Small intestine (tissue), 7 donors: ENCODE measurements around the gene LRRC51. TPM values are rescaled to one million over a fixed set of nuclear protein-coding genes. Genes with fewer than 3 reads are reported as not detected.

Experiments used
- DNase-seq, 2 donors: peaks; one replicate each; pipeline versions ENCODE4 v3.0.0 to v3.0.0-alpha.2; 2013
- FAIRE-seq: peaks from 2 replicates; lab custom pipeline; 2012; peaks lifted over from hg19 to GRCh38; lab: Jason Lieb, UNC
- H3K27ac ChIP-seq, 3 donors: one replicate each; pipeline ENCODE4 v1.5.1; 2013; ENCODE audit warnings: low read length in 2 of 3, mild to moderate bottlenecking in 2 of 3, control low read depth in 1 of 3, inconsistent platforms in 1 of 3, low read depth in 1 of 3, moderate library complexity in 1 of 3
- H3K27me3 ChIP-seq, 3 donors: one replicate each; pipeline ENCODE4 v1.6.1; 2013; ENCODE audit warnings: low read length in 3 of 3, inconsistent platforms in 1 of 3; ENCODE audit not compliant: control insufficient read depth in 3 of 3, insufficient read depth in 3 of 3
- H3K36me3 ChIP-seq, 3 donors: one replicate each; pipeline ENCODE4 v1.6.1; 2013; ENCODE audit warnings: low read length in 3 of 3, inconsistent platforms in 1 of 3, low read depth in 1 of 3, mild to moderate bottlenecking in 1 of 3, moderate library complexity in 1 of 3; ENCODE audit not compliant: control insufficient read depth in 3 of 3, insufficient read depth in 2 of 3
- H3K4me1 ChIP-seq, 3 donors: one replicate each; pipeline ENCODE4 v1.6.1; 2013; ENCODE audit warnings: low read length in 2 of 3, inconsistent platforms in 1 of 3, low read depth in 1 of 3, mild to moderate bottlenecking in 1 of 3, moderate library complexity in 1 of 3; ENCODE audit not compliant: control insufficient read depth in 3 of 3, insufficient read depth in 2 of 3
- H3K4me3 ChIP-seq, 3 donors: one replicate each; pipeline ENCODE4 v1.5.1; 2013; ENCODE audit warnings: low read length in 3 of 3, control low read depth in 1 of 3, inconsistent platforms in 1 of 3, low read depth in 1 of 3, mild to moderate bottlenecking in 1 of 3, moderate library complexity in 1 of 3
- H3K9me3 ChIP-seq, 2 donors: one replicate each; pipeline ENCODE4 v1.6.1; 2013; ENCODE audit warnings: low read depth in 1 of 2, low read length in 1 of 2; ENCODE audit not compliant: control insufficient read depth in 2 of 2, insufficient read depth in 1 of 2
- WGBS, 3 donors: extraction: QIAGEN DNeasy Blood & Tissue Kit; methylation state at CpG; one replicate each; pipeline ENCODE4 v1.1.7; 2013; 5-methylcytosine and 5-hydroxymethylcytosine counted together
- polyA plus RNA-seq, 4 donors: library from polyadenylated mRNA; stranded (reverse) in 3 of 4; unstranded in 1 of 4; fragments of 200-250 nt in 3 of 4; fragments of 120-200 nt in 1 of 4; gene quantifications; one replicate each; pipeline versions ENCODE4 v1.2.1 to v1.2.3, GENCODE V29; 2013
- donor health status: healthy with polysubstance abuse.
- donor health status: control.
- donor health status: control.
- donor health status: Bipolar disorder and iron deficiency.
- donor health status: healthy.

LRRC51 gene
- polyA plus RNA-seq, 4 donors, result 3.8 to 10.7 (median 5.6) TPM

DNA sequence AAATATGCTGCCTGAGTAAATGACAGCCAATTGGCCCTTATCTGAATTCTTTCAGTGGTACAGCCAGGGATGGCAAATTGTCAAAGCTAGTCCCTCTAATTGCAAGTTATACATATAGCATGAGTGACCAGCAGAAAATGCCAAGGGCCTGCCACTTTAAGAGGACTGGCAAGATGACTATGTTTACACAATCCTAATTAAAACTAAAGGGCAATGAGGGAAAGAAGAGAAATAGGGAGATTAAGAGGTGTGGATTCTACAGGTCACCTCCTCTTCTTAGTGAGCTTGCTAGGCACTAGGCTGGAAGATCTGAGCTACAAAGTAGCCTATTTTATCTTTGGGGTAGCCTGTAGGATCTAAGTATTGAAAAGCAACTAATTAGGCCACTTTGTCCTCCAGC is 13.8 kb upstream of the LRRC51 start:
- H3K27me3 ChIP-seq, result no peaks in the 10 kb centered on the region
- no peaks in the 10 kb centered on the region for H3K9me3 ChIP-seq
- H3K4me3 ChIP-seq, result no peak overlapping the region
- no peak overlapping the region for H3K27ac ChIP-seq
- DNase-seq (no peak), FAIRE-seq (no peak)
- peaks cover 0 to 13% (median 9%) of the 10 kb centered on the region in 3 donors for H3K4me1 ChIP-seq
- H3K36me3 ChIP-seq, result peaks cover 0 to 21% (median 0%) of the 10 kb centered on the region in 3 donors

DNA sequence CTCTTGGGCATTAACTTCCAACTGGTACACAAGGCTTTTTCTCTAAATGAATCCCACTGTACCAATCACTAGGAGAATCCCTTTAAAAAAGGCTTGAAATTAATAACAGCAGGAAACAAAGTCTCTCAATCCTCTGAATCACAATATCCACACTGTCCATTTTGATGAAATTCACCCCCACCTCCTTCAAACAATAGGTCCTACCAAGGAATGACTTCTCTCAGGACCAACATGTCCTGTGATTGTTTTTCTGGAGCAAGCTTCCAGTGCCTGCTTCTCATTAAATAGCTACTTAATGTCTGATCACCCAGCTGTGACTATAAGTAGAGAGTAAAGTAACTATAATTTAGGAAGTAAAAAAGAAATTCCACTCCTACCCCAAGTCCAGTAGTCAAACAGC is 13.4 kb upstream of the LRRC51 start:
- H3K27ac ChIP-seq, result no peak overlapping the region
- peaks cover 0 to 20% (median 0%) of the 10 kb centered on the region in 3 donors for H3K36me3 ChIP-seq
- no peak overlapping the region for H3K4me3 ChIP-seq
- FAIRE-seq (no peak), DNase-seq (no peak)
- H3K27me3 ChIP-seq, result no peaks in the 10 kb centered on the region
- peaks cover 1 to 17% (median 9%) of the 10 kb centered on the region in 3 donors for H3K4me1 ChIP-seq
- H3K9me3 ChIP-seq, result no peaks in the 10 kb centered on the region

DNA sequence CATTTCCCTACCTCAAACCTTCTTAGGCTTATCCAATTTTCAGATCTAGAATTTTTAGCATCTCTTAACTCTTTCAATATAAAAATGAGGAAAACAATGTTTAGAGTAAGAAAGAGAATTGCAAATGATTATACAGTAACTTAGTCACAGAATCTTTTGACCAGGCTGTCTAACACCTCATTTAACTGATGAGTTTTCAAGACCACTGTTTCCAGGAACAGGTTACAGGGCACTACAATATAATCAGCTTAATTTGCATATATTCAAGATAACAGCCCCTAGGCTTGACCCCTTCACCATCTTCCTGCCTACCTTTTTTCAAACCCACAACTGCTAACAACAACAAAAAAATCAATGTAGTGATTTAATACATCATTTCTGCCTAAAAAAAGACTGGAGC is 13.0 kb upstream of the LRRC51 start:
- H3K4me1 ChIP-seq, result peaks cover 1 to 21% (median 12%) of the 10 kb centered on the region in 3 donors
- peaks cover 0 to 16% (median 0%) of the 10 kb centered on the region in 3 donors for H3K36me3 ChIP-seq
- no peak for FAIRE-seq
- no peak overlapping the region for H3K27ac ChIP-seq
- no peaks in the 10 kb centered on the region for H3K27me3 ChIP-seq
- no peak for DNase-seq
- H3K4me3 ChIP-seq, result no peak overlapping the region
- no peaks in the 10 kb centered on the region for H3K9me3 ChIP-seq

DNA sequence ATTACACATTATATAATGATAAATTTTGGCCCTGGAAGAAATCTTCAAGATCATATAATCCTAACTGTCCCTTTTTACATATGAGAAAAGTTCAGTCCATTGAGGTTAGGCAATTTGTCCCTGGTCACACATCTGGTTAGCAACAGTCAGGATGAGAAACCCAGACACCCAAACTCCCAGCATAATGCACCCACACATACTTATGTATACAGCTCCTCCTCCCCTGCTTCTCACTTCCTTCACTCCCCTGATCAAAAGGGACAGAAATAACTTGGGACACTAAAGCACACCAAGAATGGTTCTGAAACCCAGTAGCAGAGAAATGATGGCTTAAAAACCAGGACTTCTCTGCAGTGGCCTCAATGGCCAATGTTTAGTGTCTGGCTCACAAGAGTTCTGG is 11.4 kb upstream of the LRRC51 start:
- FAIRE-seq, result no peak
- Histone ChIP-seq H3K4me3 (no peak overlapping the region), H3K4me1 (peaks cover 1 to 21% (median 12%) of the 10 kb centered on the region in 3 donors), H3K9me3 (no peaks in the 10 kb centered on the region), H3K27ac (peak overlapping the region; percentile 44 to 84 (median 75)), H3K36me3 (peaks cover 0 to 10% (median 0%) of the 10 kb centered on the region in 3 donors), H3K27me3 (no peaks in the 10 kb centered on the region)
- DNase-seq, result no peak

DNA sequence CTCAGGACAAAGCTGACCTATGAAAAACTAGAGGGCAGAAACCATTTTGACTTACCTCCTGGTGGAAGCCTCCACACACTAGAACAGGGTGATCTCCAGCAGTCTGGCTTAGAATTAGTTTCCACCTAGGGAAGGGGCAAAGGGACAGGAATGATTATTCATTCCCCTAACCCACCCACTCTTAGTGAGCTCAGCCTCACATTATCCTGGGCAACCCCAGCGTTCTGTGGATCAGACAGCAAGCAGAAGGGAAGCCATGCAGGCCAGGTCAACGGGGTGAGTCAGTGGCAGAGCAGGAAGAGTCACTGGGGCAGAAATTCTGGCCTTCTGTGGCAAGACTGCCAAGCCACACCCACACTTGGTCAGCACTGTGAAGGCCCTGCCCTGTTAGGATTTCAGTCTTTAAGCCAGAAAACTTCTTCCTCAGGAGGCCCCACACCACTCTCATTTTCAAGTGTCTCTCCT is 10.8 kb upstream of the LRRC51 start:
- no peaks in the 10 kb centered on the region for H3K9me3 ChIP-seq
- peak overlapping the region; percentile 44 to 84 (median 75) for H3K27ac ChIP-seq
- H3K4me1 ChIP-seq, result peaks cover 1 to 21% (median 12%) of the 10 kb centered on the region in 3 donors
- H3K27me3 ChIP-seq, result no peaks in the 10 kb centered on the region
- H3K4me3 ChIP-seq, result no peak overlapping the region
- peak; percentile 49 to 74 for DNase-seq
- no peak for FAIRE-seq
- 4 to 8% (median 5%) methylated on average over 2 of the region's 2 CpGs for WGBS, 3 donors
- H3K36me3 ChIP-seq, result peaks cover 0 to 11% (median 0%) of the 10 kb centered on the region in 3 donors

DNA sequence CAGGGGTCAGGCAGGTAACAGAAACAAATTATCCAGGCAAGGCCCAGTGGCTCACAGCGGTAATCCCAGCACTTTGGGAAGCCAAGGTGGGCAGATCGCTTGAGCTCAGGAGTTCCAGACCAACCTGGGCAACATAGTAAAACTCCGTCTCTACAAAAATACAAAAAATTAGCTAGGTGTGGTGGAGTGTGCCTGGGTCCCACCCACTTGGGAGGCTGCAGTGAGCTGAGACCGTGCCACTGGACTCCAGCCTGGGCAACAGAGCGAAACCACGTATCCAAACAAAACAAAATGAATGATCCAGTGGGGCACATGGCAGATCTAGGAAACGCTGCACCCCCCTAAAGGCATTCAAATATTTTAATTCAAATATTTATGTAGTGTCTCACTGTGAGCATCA is 10.2 kb upstream of the LRRC51 start:
- 93 to 98% (median 93%) methylated on average over 7 of the region's 7 CpGs for WGBS, 3 donors

DNA sequence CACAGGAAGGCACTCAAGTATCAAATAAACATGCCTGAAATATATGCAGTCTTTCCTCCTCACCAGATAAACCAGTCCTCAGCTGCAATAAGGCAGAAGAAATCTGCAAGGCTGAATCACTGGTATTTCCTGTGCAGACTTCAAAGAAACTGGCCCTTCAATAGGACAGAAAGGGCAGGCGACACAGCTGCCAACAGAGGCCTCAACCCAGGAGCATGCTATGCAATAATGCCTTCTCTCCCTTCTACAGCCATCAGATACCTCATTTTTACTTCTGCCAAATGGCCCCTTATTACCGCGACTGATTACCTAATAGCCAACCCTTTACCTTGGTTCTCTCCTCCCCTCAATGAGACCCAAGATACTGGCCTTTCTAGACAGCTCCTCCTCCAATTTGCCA is 8.3 kb upstream of the LRRC51 start:
- 29 to 53% (median 46%) methylated on average over 3 of the region's 3 CpGs for WGBS, 3 donors
- Histone ChIP-seq H3K27me3 (no peaks in the 10 kb centered on the region), H3K36me3 (peaks cover 0 to 22% (median 0%) of the 10 kb centered on the region in 3 donors), H3K9me3 (no peaks in the 10 kb centered on the region), H3K4me1 (peaks cover 1 to 21% (median 12%) of the 10 kb centered on the region in 3 donors), H3K27ac (peak overlapping the region in 2 of 3 donors; percentile 43 to 48), H3K4me3 (no peak overlapping the region)
- FAIRE-seq, result no peak
- DNase-seq, result peak in 1 of 2 donors; percentile 26

More for the DNA sequence above, 10.2 kb upstream of the LRRC51 start:
- DNase-seq, result no peak
- H3K9me3 ChIP-seq, result no peaks in the 10 kb centered on the region
- peak overlapping the region in 2 of 3 donors; percentile 44 to 75 for H3K27ac ChIP-seq
- H3K36me3 ChIP-seq, result peaks cover 0 to 15% (median 0%) of the 10 kb centered on the region in 3 donors
- H3K27me3 ChIP-seq, result no peaks in the 10 kb centered on the region
- H3K4me3 ChIP-seq, result no peak overlapping the region
- no peak for FAIRE-seq
- peaks cover 1 to 21% (median 12%) of the 10 kb centered on the region in 3 donors for H3K4me1 ChIP-seq

DNA sequence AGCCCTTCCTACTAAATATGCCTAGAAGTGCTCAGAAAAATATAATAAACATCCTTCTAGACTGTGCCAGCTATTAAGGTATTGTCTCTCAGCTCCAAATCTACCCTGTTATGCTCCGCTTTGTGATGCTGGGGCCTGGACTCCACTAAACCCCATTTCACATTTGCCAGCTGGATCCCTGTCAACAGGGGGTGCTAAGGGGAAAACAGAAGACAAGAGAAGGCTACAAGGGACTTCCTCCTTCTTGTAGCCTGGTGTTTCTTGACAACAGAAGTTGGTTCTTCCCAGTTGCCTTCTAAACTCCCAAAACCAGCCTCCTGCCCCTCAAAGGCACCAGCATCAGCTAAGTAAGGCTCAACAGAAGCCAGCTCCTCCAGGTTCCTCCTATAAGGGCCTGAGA is 5.5 kb upstream of the LRRC51 start:
- no peak overlapping the region for H3K4me3 ChIP-seq
- DNase-seq (no peak), FAIRE-seq (no peak)
- H3K36me3 ChIP-seq, result peaks cover 0 to 16% (median 0%) of the 10 kb centered on the region in 3 donors
- peaks cover 3 to 21% (median 6%) of the 10 kb centered on the region in 3 donors for H3K4me1 ChIP-seq
- H3K9me3 ChIP-seq, result no peaks in the 10 kb centered on the region
- H3K27ac ChIP-seq, result peak overlapping the region in 1 of 3 donors; percentile 5
- 85 to 96% (median 95%) methylated on average over 1 of the region's 1 CpG for WGBS, 3 donors
- no peaks in the 10 kb centered on the region for H3K27me3 ChIP-seq

DNA sequence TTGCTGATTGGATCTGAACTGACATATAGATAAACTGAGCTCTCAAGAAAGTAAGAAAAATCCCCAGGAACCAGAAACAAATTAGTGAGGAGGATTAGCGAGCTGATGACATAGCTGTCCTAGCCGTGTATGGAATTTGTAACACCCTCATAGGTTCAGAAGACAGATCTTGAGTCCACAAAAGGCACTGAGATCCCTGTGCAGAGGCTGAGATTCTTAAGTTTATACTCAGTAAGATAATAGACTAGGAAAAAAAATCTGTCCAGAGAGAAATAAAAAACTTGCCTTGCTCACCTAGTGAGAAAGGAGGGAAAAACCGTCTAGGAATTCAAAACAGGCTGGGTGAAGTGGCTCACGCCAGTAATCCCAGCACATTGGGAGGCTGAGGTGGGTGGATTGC is 4.9 kb upstream of the LRRC51 start:
- Histone ChIP-seq H3K4me1 (peaks cover 3 to 16% (median 3%) of the 10 kb centered on the region in 3 donors), H3K27ac (no peak overlapping the region), H3K36me3 (peaks cover 0 to 13% (median 0%) of the 10 kb centered on the region in 3 donors), H3K4me3 (no peak overlapping the region), H3K27me3 (no peaks in the 10 kb centered on the region), H3K9me3 (no peaks in the 10 kb centered on the region)
- DNase-seq, result no peak
- FAIRE-seq, result no peak
- 82 to 93% (median 93%) methylated on average over 4 of the region's 4 CpGs for WGBS, 3 donors
